Measurements from ENCODE around the gene SMYD3. TPM values are rescaled to one million over a fixed set of nuclear protein-coding genes. Genes with fewer than 3 reads are reported as not detected.

Gene SMYD3
- total RNA-seq, 1 experiment from 2014 or later: 29.6 TPM

DNA sequence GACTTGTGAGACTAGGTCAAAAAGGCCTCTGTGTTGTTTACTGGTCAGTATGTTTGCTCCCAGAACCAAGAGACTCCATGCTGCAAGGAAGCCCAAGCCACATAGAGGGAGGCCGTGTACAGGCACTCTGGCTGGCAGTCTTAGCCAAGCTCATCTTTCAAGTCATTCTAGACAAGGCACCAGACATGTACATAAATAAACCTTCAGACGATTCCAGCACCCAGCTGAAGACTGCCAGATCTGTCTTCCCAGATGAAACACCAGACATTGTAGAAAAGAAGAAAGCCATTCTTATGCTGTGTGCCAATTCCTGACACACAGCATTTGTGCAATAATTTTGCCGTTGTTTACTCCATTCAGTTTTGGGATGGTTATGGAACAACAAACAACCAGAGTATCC, 756.8 kb downstream of the SMYD3 start:
- Histone ChIP-seq H3K79me2 (ENCODE audit: low read depth) (no peaks in the 10 kb centered on the region), H3K4me1 (replicated peaks; ENCODE audit: insufficient read depth) (no peaks in the 10 kb centered on the region), H4K20me1 (ENCODE audit: insufficient read depth) (no peaks in the 10 kb centered on the region), H3K9me2 (ENCODE audit: insufficient read depth) (no peaks in the 10 kb centered on the region; the same call in 1 of the 2 replicates), H3K4me2 (no peak overlapping the region), H3K27ac (no peak overlapping the region), H3F3A (ENCODE audit: insufficient read depth, low read depth) (no peaks in the 10 kb centered on the region), H3K27me3 (ENCODE audit: insufficient read depth, low read depth) (no peaks in the 10 kb centered on the region), H2AFZ (no peak overlapping the region), H3K4me3 (no peak overlapping the region), H3K36me3 (ENCODE audit: low read depth) (no peaks in the 10 kb centered on the region), H3K9me3 (ENCODE audit: insufficient read depth, low read depth) (no peaks in the 10 kb centered on the region)
- no peak for DNase-seq
- ChIA-PET POLR2A (ENCODE audit: unreplicated experiment) (no interaction called here), CTCF (no interaction called here)
- no peak for TF ChIP-seq EZH2 (IDR thresholded peaks at IDR 0.05; ENCODE audit: low read depth)
- TF ChIP-seq, protein P1, sequence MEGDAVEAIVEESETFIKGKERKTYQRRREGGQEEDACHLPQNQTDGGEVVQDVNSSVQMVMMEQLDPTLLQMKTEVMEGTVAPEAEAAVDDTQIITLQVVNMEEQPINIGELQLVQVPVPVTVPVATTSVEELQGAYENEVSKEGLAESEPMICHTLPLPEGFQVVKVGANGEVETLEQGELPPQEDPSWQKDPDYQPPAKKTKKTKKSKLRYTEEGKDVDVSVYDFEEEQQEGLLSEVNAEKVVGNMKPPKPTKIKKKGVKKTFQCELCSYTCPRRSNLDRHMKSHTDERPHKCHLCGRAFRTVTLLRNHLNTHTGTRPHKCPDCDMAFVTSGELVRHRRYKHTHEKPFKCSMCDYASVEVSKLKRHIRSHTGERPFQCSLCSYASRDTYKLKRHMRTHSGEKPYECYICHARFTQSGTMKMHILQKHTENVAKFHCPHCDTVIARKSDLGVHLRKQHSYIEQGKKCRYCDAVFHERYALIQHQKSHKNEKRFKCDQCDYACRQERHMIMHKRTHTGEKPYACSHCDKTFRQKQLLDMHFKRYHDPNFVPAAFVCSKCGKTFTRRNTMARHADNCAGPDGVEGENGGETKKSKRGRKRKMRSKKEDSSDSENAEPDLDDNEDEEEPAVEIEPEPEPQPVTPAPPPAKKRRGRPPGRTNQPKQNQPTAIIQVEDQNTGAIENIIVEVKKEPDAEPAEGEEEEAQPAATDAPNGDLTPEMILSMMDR (conservative IDR thresholded peaks at IDR 0.05): no peak
- no TSS peak for BruUV-seq (replicated peaks)
- intact Hi-C loops (cut with micrococcal nuclease; ENCODE audit: unreplicated experiment): no loop called here

DNA sequence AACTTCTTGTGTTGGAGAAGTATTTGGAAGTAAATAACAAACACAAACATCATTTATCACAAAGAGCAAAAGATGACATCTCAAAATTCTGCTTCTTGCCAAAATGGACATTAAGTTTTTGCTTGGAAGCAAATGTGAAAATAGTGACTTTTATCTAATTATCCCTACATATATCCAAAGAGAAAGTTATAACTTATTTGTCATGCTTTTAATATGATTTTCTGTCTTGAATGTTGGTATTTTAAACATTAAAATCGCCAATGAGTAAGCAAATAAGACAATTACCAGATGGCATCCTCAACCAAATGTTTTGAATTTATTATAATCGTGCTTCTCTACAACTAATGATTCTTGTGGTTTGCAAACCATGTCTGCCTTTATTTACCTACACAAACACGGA, 758.0 kb downstream of the SMYD3 start:
- no peaks in the 10 kb centered on the region for H3K27me3 ChIP-seq (ENCODE audit: insufficient read depth, low read depth)
- TF ChIP-seq, protein P1 (conservative IDR thresholded peaks at IDR 0.05): no peak
- POLR2A ChIA-PET (ENCODE audit: unreplicated experiment): interaction anchor here (0.6 kb wide), 1 partner anchor 151 kb away, joined by 4 read pairs; no protein-coding TSS in a partner anchor
- intact Hi-C loops (cut with micrococcal nuclease; ENCODE audit: unreplicated experiment): no loop called here
- no TSS peak for BruUV-seq (replicated peaks)
- H3K9me3 ChIP-seq (ENCODE audit: insufficient read depth, low read depth): no peaks in the 10 kb centered on the region
- H4K20me1 ChIP-seq (ENCODE audit: insufficient read depth): no peaks in the 10 kb centered on the region
- no peaks in the 10 kb centered on the region for H3K4me1 ChIP-seq (replicated peaks; ENCODE audit: insufficient read depth)
- H3K79me2 ChIP-seq (ENCODE audit: low read depth): no peaks in the 10 kb centered on the region
- no peak overlapping the region for H3K27ac ChIP-seq
- CTCF ChIA-PET: no interaction called here
- H3F3A ChIP-seq (ENCODE audit: insufficient read depth, low read depth): no peaks in the 10 kb centered on the region
- no peak overlapping the region for H3K4me2 ChIP-seq
- no peaks in the 10 kb centered on the region; the same call in 1 of the 2 replicates for H3K9me2 ChIP-seq (ENCODE audit: insufficient read depth)
- no peak overlapping the region for H2AFZ ChIP-seq
- no peak overlapping the region for H3K4me3 ChIP-seq
- H3K36me3 ChIP-seq (ENCODE audit: low read depth): no peaks in the 10 kb centered on the region
- DNase-seq: no peak

DNA sequence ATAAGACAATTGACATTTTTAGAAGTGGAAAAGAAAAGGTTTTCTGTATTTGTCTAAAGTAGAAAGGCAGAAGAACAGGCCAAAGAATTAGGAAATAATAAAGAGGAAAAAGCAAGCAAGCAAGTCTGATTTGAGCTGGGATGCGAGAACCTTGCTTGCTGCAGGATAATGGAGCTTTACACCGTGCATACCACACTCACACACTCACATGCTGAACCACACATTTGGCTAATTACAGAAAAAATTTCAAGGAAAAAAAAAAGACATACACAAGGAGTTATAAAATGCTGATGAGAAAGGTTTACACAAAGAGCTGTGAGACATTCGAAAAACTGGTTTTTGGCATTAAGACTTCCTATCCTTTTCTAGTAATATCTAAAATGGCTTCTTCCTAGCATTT, 758.4 kb downstream of the SMYD3 start:
- no peaks in the 10 kb centered on the region for H3K27me3 ChIP-seq (ENCODE audit: insufficient read depth, low read depth)
- H3K9me2 ChIP-seq (ENCODE audit: insufficient read depth): no peaks in the 10 kb centered on the region; the same call in 1 of the 2 replicates
- intact Hi-C loops (cut with micrococcal nuclease; ENCODE audit: unreplicated experiment): no loop called here
- no peaks in the 10 kb centered on the region for H3K9me3 ChIP-seq (ENCODE audit: insufficient read depth, low read depth)
- no peak for DNase-seq
- no peaks in the 10 kb centered on the region for H3K79me2 ChIP-seq (ENCODE audit: low read depth)
- H3K36me3 ChIP-seq (ENCODE audit: low read depth): no peaks in the 10 kb centered on the region
- no TSS peak for BruUV-seq (replicated peaks)
- H3K4me2 ChIP-seq: no peak overlapping the region
- H3F3A ChIP-seq (ENCODE audit: insufficient read depth, low read depth): no peaks in the 10 kb centered on the region
- POLR2A ChIA-PET (ENCODE audit: unreplicated experiment): interaction anchor here (0.6 kb wide), 1 partner anchor 151 kb away, joined by 4 read pairs; no protein-coding TSS in a partner anchor
- CTCF ChIA-PET: no interaction called here
- no peak for TF ChIP-seq EZH2 (IDR thresholded peaks at IDR 0.05; ENCODE audit: low read depth)
- TF ChIP-seq, protein P1 (conservative IDR thresholded peaks at IDR 0.05): no peak
- H2AFZ ChIP-seq: no peak overlapping the region
- H4K20me1 ChIP-seq (ENCODE audit: insufficient read depth): no peaks in the 10 kb centered on the region
- H3K4me1 ChIP-seq (replicated peaks; ENCODE audit: insufficient read depth): no peaks in the 10 kb centered on the region
- no peak overlapping the region for H3K4me3 ChIP-seq
- H3K27ac ChIP-seq: no peak overlapping the region
